Measurements from ENCODE around the gene AIFM3.
"Not testable (repeated sequence)": the region's sequence is repeated elsewhere in the genome, so short reads cannot be mapped to it uniquely, and the experiment has no call there.

AIFM3 gene

GRCh38 chr22:20926243-20926642, 40.8 kb upstream of the AIFM3 start:
- in situ Hi-C loops (cut with HindIII; ENCODE audit: low pct_ligation_motif_present, low sequenced_read_pairs) = no loop called here
- no peaks in the 10 kb centered on the region for H3K36me3 ChIP-seq (replicated peaks)
- H3K27me3 ChIP-seq (replicated peaks) = no peaks in the 10 kb centered on the region
- no peak for TF ChIP-seq CTCF (IDR thresholded peaks at IDR 0.05; ENCODE audit: low read depth, low read length, missing control alignments)
- H3K4me3 ChIP-seq (ENCODE audit: low read depth, low read length) = no peak overlapping the region
- H3K27ac ChIP-seq = no peak overlapping the region
- no peak for DNase-seq

GRCh38 chr22:20927940-20928572, 39.0 kb upstream of the AIFM3 start:
- in situ Hi-C loops (cut with HindIII; ENCODE audit: low pct_ligation_motif_present, low sequenced_read_pairs) = no loop called here

GRCh38 chr22:20928573-20928967, 38.5 kb upstream of the AIFM3 start:
- DNase-seq = no peak
- no peak overlapping the region for H3K4me3 ChIP-seq (ENCODE audit: low read depth, low read length)
- in situ Hi-C loops (cut with HindIII; ENCODE audit: low pct_ligation_motif_present, low sequenced_read_pairs) = no loop called here
- no peaks in the 10 kb centered on the region for H3K36me3 ChIP-seq (replicated peaks)
- H3K27me3 ChIP-seq (replicated peaks) = no peaks in the 10 kb centered on the region
- TF ChIP-seq CTCF (IDR thresholded peaks at IDR 0.05; ENCODE audit: low read depth, low read length, missing control alignments) = no peak
- H3K27ac ChIP-seq = no peak overlapping the region

More at GRCh38 chr22:20927940-20928572, 39.0 kb upstream of the AIFM3 start:
- TF ChIP-seq CTCF (IDR thresholded peaks at IDR 0.05; ENCODE audit: low read depth, low read length, missing control alignments) = no peak
- Histone ChIP-seq H3K27me3 (replicated peaks) (no peaks in the 10 kb centered on the region), H3K27ac (no peak overlapping the region), H3K36me3 (replicated peaks) (no peaks in the 10 kb centered on the region), H3K4me3 (ENCODE audit: low read depth, low read length) (no peak overlapping the region)
- DNase-seq = no peak

GRCh38 chr22:20930004-20930403, 37.1 kb upstream of the AIFM3 start:
- H3K4me3 ChIP-seq (ENCODE audit: low read depth, low read length) = no peak overlapping the region
- DNase-seq = no peak
- peaks cover 9% of the 10 kb centered on the region for H3K36me3 ChIP-seq (replicated peaks)
- H3K27me3 ChIP-seq (replicated peaks) = no peaks in the 10 kb centered on the region
- in situ Hi-C loops (cut with HindIII; ENCODE audit: low pct_ligation_motif_present, low sequenced_read_pairs) = no loop called here
- no peak overlapping the region for H3K27ac ChIP-seq
- TF ChIP-seq CTCF (IDR thresholded peaks at IDR 0.05; ENCODE audit: low read depth, low read length, missing control alignments) = no peak

GRCh38 chr22:20930435-20930834, 36.6 kb upstream of the AIFM3 start:
- H3K4me3 ChIP-seq (ENCODE audit: low read depth, low read length); H3K27me3 ChIP-seq (replicated peaks); H3K27ac ChIP-seq; in situ Hi-C loops (cut with HindIII; ENCODE audit: low pct_ligation_motif_present, low sequenced_read_pairs); DNase-seq: not testable (repeated sequence)
- peaks cover 11% of the 10 kb centered on the region for H3K36me3 ChIP-seq (replicated peaks)

- Histone ChIP-seq H3K4me3 (ENCODE audit: low read depth, low read length) (no peak overlapping the region), H3K27ac (no peak overlapping the region), H3K27me3 (replicated peaks) (no peaks in the 10 kb centered on the region), H3K36me3 (replicated peaks) (peaks cover 16% of the 10 kb centered on the region)
- no peak for TF ChIP-seq CTCF (IDR thresholded peaks at IDR 0.05; ENCODE audit: low read depth, low read length, missing control alignments)
- no peak for DNase-seq
- in situ Hi-C loops (cut with HindIII; ENCODE audit: low pct_ligation_motif_present, low sequenced_read_pairs) = no loop called here
Observed at GRCh38 chr22:20931126-20931654, 35.9 kb upstream of the AIFM3 start.

All from brain microvascular endothelial cell (primary cell).